GM18499 (cell line): Measurements from ENCODE around the gene MUC4.
"Not testable (repeated sequence)": the region's sequence is repeated elsewhere in the genome, so short reads cannot be mapped to it uniquely, and the experiment has no call there.

Experiments
- ATAC-seq: cut with Tn5 transposase; IDR thresholded peaks from one replicate; pipeline ENCODE4 v1.9.1; 2021; ENCODE audit warnings: moderate number of reproducible peaks; ENCODE audit not compliant: insufficient read depth, unreplicated experiment

The MUC4 gene

DNA sequence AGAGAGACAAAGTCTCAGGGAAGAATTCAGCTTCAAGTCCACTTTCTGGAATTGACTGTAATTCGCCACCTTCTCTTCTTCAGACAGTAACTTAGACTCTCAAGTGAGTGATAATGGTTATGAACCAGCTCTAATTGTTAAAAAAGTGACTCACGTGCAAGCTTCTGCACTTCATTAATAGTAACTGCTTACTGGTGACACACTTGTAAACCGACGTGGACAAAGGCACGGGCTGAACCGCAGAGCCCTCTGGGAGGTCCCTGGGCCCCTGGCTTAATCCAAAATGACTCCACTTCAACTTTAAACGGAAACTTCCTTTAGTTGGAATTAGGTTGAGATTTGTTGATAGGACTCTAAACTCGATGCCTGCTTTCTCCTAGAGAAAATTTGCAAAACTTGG, 17.0 kb downstream of the MUC4 start:
- ATAC-seq: no peak

GRCh38 chr3:195792621-195793020, 19.1 kb downstream of the MUC4 start:
- not testable (repeated sequence) for ATAC-seq

DNA sequence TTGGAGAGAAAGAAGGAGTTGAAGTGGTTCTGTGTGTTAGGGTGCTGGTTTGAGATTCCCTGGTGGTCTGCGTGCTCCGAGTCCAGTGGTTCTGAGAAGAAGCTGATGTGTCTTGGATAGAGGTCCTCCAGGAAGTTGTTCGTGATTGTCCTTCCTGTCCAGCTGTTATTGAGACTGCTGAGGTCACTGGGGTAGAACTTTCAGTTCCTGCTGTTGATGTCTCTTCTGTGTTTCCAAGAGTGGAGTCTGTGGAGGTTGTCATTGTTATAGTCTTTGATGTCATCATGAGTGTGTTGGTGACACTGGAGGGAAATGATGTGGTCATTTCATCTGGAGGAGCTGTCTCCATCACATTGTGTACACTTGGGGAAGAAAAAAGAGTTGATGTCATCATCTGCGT, 20.8 kb downstream of the MUC4 start:
- ATAC-seq: no peak

DNA sequence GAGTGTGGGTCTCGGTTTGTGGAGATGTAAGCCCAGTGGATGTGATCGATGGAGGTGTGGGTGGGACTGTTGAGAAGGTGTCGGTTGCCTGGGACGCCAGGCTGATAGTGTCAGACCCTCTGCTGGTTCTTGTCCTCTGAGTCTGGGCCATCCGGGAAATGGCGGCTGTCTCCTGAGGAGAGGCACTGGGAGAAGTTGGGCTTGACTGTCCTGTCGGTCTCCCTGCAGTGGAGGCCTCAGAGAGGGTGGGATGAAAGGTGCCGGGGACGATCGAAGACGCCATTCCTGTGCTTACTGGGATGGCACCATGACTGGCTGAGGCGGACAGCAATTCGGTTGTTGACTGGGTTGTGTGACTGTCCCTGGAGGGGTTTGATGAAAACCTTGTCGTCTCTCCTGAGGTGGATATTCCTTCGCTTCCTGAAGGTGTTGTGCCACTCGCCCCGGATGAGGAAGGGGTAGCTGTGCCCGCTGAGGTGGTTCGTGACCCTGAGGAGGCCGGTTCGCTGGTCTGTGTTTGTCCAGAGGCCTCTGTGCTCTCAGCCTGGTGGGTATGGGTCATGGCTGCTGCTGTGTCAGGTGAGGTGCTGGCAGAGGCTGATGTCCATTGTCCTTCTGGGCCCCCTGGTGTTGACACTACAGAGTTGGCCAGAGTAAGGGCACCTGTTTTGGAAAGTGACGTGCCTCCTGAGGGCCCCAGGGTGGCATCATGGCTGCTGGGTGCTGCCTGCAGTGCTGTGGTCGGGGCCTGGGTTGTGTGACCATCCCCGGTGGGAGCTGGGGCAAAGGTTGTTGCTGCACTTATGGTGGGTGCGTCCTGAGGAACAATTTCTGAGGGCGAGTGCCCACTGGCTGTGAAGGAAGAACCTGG, 22.8 kb downstream of the MUC4 start:
- ATAC-seq: no peak

DNA sequence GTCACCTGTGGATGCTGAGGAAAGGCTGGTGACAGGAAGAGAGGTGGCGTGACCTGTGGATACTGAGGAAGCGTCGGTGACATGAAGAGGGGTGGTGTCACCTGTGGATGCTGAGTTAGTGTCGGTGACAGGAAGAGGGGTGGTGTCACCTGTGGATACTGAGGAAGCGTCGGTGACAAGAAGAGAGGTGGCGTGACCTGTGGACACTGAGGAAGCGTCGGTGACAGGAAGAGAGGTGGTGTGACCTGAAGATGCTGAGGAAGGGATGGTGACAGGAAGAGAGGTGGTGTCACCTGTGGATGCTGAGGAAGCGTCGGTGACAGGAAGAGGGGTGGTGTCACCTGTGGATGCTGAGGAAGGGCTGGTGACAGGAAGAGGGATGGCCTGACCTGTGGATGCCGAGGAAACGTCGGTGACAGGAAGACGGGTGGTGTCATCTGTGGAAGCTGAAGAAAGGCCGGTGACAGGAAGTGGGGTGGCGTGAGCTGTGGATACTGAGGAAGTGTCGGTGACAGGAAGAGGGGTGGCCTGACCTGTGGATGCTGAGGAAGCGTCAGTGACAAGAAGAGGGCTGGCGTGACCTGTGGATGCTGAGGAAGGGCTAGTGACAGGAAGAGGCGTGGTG, 25.8 kb downstream of the MUC4 start:
- not testable (repeated sequence) for ATAC-seq

DNA sequence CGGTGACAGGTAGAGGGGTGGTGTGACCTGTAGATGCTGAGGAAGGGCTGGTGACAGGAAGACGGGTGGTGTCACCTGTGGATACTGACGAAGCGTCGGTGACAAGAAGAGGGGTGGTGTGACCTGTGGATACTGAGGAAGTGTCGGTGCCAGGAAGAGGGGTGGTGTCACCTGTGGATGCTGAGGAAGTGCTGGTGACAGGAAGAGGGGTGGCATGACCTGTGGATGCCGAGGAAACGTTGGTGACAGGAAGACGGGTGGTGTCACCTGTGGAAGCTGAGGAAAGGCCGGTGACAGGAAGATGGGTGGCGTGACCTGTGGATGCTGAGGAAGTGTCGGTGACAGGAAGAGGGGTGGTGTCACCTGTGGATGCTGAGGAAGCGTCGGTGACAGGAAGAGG, 27.7 kb downstream of the MUC4 start:
- ATAC-seq: not testable (repeated sequence)

- not testable (repeated sequence) for ATAC-seq
Observed at GRCh38 chr3:195781236-195781635, 30.5 kb downstream of the MUC4 start.

- no peak for ATAC-seq
Observed at GRCh38 chr3:195777975-195778374, 33.8 kb downstream of the MUC4 start.

- no peak for ATAC-seq
Observed at GRCh38 chr3:195774917-195775316, 36.8 kb downstream of the MUC4 start.

GRCh38 chr3:195773956-195774537, 37.7 kb downstream of the MUC4 start:
- ATAC-seq: no peak

DNA sequence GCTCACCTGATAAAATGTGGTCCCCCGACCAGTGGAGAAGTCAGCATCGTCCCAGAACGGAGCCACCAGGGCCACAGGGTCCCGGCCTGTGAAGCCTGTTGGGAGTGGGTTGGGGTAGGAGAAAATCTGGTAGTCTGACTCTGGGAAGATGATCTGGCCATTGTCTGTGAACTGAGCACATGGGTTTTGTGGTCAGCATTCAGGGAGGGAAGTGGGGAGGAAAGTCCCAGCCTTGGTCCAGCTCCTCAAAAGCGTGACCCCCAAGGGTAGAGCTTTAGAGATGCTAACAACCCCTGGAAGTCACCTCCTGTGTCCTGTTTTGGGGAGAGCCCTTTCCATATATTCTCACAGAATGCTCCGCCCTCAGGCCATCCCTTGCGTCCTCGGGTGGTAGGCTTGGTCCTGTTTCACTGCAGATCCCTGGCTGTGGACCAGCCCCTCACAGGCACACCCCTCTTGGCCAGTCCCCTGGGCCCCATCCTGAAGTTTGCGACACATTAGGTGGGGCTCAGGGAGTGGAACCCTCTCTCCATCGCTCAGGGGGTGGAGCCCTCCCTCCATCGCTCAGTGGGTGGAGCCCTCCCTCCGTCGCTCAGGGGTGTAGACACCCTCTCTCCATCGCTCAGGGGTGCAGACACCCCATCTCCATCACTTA, 40.0 kb downstream of the MUC4 start:
- ATAC-seq: no peak

DNA sequence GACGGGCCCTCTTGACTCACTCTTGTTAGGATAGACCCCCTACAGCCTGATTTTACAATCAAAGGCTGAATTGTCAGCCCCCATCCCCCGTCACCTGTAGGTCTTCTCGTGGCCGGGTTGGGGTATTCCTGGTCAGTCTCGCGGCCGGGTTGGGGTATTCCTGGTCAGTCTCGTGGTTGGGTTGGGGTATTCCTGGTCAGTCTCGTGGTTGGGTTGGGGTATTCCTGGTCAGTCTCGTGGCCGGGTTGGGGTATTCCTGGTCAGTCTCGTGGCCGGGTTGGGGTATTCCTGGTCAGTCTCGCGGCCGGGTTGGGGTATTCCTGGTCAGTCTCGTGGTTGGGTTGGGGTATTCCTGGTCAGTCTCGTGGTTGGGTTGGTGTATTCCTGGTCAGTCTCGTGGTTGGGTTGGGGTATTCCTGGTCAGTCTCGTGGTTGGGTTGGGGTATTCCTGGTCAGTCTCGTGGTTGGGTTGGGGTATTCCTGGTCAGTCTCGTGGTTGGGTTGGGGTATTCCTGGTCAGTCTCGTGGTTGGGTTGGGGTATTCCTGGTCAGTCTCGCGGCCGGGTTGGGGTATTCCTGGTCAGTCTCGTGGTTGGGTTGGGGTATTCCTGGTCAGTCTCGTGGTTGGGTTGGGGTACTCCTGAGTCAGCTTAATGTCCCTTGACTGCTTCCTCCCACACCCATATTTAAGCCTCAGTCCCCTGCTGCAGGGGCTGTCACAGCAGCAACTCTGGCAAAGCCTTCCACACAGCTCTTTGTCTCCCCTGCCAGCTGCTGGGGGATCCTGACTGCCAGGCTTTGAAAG, 40.7 kb downstream of the MUC4 start:
- ATAC-seq: not testable (repeated sequence)

- no peak for ATAC-seq
Observed at GRCh38 chr3:195770081-195770840, 41.5 kb downstream of the MUC4 start.

GRCh38 chr3:195769551-195769950, 42.2 kb downstream of the MUC4 start:
- no peak for ATAC-seq

DNA sequence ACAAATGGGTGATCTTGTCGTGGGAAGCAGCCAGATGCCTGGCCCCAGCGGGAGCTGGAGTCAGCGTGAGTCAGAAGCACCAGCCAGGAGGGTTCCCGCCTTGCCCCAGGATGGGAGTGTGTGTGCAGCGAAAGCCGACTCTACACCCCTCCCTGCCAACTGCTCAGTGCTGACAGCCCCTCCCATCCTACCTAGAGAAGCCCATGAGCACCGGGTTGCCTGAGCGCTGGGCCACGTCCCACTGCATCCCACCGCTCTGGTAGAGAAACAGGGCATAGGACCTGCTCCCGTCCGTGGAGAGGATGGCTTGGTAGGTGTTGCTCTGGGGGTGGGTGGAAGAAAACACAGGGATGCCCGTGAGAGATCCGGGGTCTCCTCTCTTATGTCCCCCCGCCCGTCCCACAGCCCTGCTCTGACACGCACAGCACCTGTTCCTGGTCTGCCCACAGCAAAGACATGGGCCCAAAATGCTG, 42.9 kb downstream of the MUC4 start:
- ATAC-seq: no peak

GRCh38 chr3:195768414-195768813, 43.3 kb downstream of the MUC4 start:
- no peak for ATAC-seq

- ATAC-seq: no peak
Observed at GRCh38 chr3:195767792-195768191, 43.9 kb downstream of the MUC4 start.

GRCh38 chr3:195766671-195767070, 45.1 kb downstream of the MUC4 start:
- ATAC-seq: no peak

- no peak for ATAC-seq
Observed at GRCh38 chr3:195764961-195765706, 46.6 kb downstream of the MUC4 start.
